ENCODE data around the gene VWA3A.

Gene VWA3A

DNA sequence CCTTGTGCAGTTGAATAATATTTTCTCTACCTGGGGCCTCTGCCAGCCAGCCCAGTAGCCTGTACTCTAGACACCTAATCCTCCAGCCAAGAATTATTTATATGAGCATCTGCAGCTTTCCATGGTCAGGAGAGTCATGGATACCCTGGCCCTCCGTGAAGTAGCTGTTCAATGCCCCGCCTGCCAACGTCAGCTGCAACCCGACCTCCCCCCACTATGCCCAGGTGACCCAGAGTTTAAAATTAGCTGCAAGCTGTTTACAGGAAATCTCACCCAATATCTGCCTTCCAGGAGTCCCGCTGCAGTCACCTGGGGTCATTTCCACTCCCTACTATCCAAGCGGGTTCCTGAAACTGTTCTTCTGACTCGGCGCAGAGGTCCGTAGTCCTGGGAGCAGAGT is 82.3 kb downstream of the VWA3A start:
- H3K27ac ChIP-seq (replicated peaks), result no peak overlapping the region
- TF ChIP-seq SPI1 (IDR thresholded peaks at IDR 0.05; ENCODE audit: borderline replicate concordance, low read depth), result no peak
- TF ChIP-seq, protein P1, sequence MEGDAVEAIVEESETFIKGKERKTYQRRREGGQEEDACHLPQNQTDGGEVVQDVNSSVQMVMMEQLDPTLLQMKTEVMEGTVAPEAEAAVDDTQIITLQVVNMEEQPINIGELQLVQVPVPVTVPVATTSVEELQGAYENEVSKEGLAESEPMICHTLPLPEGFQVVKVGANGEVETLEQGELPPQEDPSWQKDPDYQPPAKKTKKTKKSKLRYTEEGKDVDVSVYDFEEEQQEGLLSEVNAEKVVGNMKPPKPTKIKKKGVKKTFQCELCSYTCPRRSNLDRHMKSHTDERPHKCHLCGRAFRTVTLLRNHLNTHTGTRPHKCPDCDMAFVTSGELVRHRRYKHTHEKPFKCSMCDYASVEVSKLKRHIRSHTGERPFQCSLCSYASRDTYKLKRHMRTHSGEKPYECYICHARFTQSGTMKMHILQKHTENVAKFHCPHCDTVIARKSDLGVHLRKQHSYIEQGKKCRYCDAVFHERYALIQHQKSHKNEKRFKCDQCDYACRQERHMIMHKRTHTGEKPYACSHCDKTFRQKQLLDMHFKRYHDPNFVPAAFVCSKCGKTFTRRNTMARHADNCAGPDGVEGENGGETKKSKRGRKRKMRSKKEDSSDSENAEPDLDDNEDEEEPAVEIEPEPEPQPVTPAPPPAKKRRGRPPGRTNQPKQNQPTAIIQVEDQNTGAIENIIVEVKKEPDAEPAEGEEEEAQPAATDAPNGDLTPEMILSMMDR (IDR thresholded peaks at IDR 0.05; ENCODE audit: insufficient read depth, low read length), result no peak
- TF ChIP-seq, protein P2, sequence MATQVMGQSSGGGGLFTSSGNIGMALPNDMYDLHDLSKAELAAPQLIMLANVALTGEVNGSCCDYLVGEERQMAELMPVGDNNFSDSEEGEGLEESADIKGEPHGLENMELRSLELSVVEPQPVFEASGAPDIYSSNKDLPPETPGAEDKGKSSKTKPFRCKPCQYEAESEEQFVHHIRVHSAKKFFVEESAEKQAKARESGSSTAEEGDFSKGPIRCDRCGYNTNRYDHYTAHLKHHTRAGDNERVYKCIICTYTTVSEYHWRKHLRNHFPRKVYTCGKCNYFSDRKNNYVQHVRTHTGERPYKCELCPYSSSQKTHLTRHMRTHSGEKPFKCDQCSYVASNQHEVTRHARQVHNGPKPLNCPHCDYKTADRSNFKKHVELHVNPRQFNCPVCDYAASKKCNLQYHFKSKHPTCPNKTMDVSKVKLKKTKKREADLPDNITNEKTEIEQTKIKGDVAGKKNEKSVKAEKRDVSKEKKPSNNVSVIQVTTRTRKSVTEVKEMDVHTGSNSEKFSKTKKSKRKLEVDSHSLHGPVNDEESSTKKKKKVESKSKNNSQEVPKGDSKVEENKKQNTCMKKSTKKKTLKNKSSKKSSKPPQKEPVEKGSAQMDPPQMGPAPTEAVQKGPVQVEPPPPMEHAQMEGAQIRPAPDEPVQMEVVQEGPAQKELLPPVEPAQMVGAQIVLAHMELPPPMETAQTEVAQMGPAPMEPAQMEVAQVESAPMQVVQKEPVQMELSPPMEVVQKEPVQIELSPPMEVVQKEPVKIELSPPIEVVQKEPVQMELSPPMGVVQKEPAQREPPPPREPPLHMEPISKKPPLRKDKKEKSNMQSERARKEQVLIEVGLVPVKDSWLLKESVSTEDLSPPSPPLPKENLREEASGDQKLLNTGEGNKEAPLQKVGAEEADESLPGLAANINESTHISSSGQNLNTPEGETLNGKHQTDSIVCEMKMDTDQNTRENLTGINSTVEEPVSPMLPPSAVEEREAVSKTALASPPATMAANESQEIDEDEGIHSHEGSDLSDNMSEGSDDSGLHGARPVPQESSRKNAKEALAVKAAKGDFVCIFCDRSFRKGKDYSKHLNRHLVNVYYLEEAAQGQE (IDR thresholded peaks at IDR 0.05; ENCODE audit: insufficient replicate concordance, low read depth), result no peak
- TF ChIP-seq GABPA (IDR thresholded peaks at IDR 0.05; ENCODE audit: low read depth), result no peak
- DNase-seq (ENCODE audit: low read depth in 1 of 2, low spot score in 1 of 2), result no peak
- H3K4me3 ChIP-seq (replicated peaks; ENCODE audit: insufficient read depth, low read length), result no peak overlapping the region
- no peaks in the 10 kb centered on the region for H3K27me3 ChIP-seq (ENCODE audit: insufficient read depth, poor library complexity, severe bottlenecking)

DNA sequence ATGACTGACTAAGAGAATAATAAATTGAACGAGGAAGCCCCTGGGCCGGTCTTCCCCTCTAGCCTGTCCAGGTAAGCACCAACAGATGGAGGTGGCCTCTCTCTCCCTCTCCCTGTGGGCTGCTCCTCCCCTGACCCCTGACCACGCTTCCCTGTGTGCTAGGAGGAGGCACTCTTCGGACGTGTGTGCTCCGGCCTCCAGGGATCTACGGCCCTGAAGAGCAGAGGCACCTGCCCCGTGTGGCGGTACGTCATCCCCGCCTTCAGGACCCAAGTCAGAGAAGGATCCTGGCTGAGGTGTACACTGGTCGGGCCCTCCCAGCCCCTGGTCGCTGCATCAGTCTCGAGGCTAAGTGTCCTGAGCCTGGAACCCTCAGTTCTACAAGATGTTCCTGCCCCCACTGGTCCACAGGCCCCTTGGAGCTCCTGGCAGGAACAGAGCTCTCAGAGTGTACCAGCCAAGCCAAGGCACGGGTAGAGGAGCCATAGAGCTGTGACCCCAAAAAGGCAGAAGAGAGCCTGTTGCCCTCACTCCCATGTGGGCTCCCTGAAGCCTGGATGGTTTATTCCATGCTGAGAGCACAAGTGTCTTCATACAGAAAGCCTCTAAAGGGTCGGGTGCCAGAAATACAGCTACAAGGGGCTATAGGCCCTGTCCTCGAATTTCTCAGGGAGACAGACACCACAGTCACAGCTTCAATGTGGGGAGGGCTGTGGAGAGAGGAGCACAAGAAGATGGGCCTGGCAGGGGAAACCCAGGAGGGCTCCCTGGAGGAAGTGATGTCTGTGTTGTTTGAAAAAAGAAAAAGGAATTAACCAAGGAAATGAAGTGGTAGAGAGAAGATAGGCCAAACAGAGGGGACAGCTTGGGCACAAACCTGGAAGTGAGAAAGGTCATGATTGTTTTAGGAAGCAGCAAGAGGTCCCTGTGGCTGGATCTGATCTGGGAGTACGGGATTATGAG is 85.9 kb downstream of the VWA3A start:
- peaks cover 2% of the 10 kb centered on the region for H3K27me3 ChIP-seq (ENCODE audit: insufficient read depth, poor library complexity, severe bottlenecking)
- TF ChIP-seq, protein P1 (IDR thresholded peaks at IDR 0.05; ENCODE audit: insufficient read depth, low read length), result no peak
- H3K27ac ChIP-seq (replicated peaks), result no peak overlapping the region
- no peak for DNase-seq (ENCODE audit: low read depth in 1 of 2, low spot score in 1 of 2)
- H3K4me3 ChIP-seq (replicated peaks; ENCODE audit: insufficient read depth, low read length), result no peak overlapping the region

DNA sequence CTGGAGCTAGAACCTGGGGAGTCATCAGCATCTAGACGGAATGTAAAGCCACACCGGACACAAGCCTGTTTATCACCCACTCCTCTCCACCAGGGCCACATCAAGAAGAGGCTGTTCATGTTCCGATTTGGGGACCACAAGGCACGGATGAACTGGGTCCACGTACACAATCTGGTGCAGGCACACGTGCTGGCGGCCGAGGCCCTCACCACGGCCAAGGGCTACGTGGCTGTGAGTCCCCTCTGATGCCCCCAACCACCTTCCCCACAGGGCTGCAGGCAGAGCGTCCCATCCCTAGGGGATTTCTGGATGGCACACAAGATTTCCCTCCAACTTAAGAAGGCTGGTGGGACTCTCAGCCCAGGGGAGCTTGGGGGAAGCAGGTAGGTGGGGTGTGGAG is 89.1 kb downstream of the VWA3A start:
- DNase-seq (ENCODE audit: low read depth in 1 of 2, low spot score in 1 of 2), result no peak
- H3K4me3 ChIP-seq (replicated peaks; ENCODE audit: insufficient read depth, low read length), result no peak overlapping the region
- H3K27ac ChIP-seq (replicated peaks), result no peak overlapping the region
- TF ChIP-seq, protein P2 (IDR thresholded peaks at IDR 0.05; ENCODE audit: insufficient replicate concordance, low read depth), result no peak
- TF ChIP-seq POLR2AphosphoS5 (IDR thresholded peaks at IDR 0.05; ENCODE audit: low read depth), result no peak
- peaks cover 2% of the 10 kb centered on the region for H3K27me3 ChIP-seq (ENCODE audit: insufficient read depth, poor library complexity, severe bottlenecking)

DNA sequence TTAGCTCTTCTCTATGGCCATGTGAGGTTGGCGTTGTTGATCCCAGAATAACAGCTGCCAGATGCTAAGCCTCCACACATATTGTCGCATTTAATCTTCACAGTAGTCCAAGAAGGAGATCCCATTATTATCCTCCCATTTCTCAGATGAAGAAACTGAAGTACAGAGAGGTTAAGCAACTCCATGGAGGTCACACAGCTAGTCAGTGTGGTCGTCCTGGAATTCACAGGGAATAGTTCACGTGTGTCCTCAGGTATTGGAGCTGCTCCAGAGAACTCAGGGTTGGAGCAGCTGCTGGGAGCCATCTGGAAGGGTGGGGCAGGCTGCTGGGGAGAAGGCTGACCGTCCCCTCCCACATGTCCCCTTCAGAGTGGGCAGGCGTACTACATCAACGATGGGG is 89.5 kb downstream of the VWA3A start:
- TF ChIP-seq POLR2AphosphoS5 (IDR thresholded peaks at IDR 0.05; ENCODE audit: low read depth) (no peak), GABPA (IDR thresholded peaks at IDR 0.05; ENCODE audit: low read depth) (no peak), SPI1 (IDR thresholded peaks at IDR 0.05; ENCODE audit: borderline replicate concordance, low read depth) (no peak)
- TF ChIP-seq, protein P2 (IDR thresholded peaks at IDR 0.05; ENCODE audit: insufficient replicate concordance, low read depth), result no peak
- TF ChIP-seq, protein P1 (IDR thresholded peaks at IDR 0.05; ENCODE audit: insufficient read depth, low read length), result no peak

More for the DNA sequence above, 89.5 kb downstream of the VWA3A start:
- no peak overlapping the region for H3K27ac ChIP-seq (replicated peaks)
- H3K4me3 ChIP-seq (replicated peaks; ENCODE audit: insufficient read depth, low read length), result no peak overlapping the region
- H3K27me3 ChIP-seq (ENCODE audit: insufficient read depth, poor library complexity, severe bottlenecking), result peaks cover 2% of the 10 kb centered on the region
- no peak for DNase-seq (ENCODE audit: low read depth in 1 of 2, low spot score in 1 of 2)

Data from HL-60 (cell line).